ENCODE data around the gene SOX21.

GRCh38 chr13:94749162-94749561 is 36.8 kb upstream of the SOX21 start:
- no peak for TF ChIP-seq EZH2 (IDR thresholded peaks at IDR 0.05)
- TF ChIP-seq POLR2AphosphoS5 (IDR thresholded peaks at IDR 0.05; ENCODE audit: borderline replicate concordance, low read depth, low read length), result no peak
